Fibroblast of gingiva (primary cell): Measurements from ENCODE around the gene GRK3.
A peak's percentile ranks its signal among the peaks of the same experiment; 100 is the strongest.
"Not testable (repeated sequence)": the region's sequence is repeated elsewhere in the genome, so short reads cannot be mapped to it uniquely, and the experiment has no call there.

Experiments used
- DNase-seq: peaks from one replicate; pipeline ENCODE4 v3.0.0-alpha.2; 2011; ENCODE audit warnings: low read depth

Gene GRK3

GRCh38 chr22:25551396-25551795 is 13.1 kb upstream of the GRK3 start:
- no peak for DNase-seq

- peak; percentile 73 for DNase-seq
Observed at GRCh38 chr22:25552405-25552804, 12.1 kb upstream of the GRK3 start.

- no peak for DNase-seq
Observed at GRCh38 chr22:25553131-25553530, 11.3 kb upstream of the GRK3 start.

GRCh38 chr22:25554238-25554671 is 10.2 kb upstream of the GRK3 start:
- DNase-seq: no peak

GRCh38 chr22:25554689-25555088 is 9.8 kb upstream of the GRK3 start:
- DNase-seq: no peak

- DNase-seq: no peak
Observed at GRCh38 chr22:25555586-25555985, 8.9 kb upstream of the GRK3 start.

- no peak for DNase-seq
Observed at GRCh38 chr22:25557218-25557617, 7.3 kb upstream of the GRK3 start.

GRCh38 chr22:25558341-25558740 is 6.1 kb upstream of the GRK3 start:
- DNase-seq: no peak

- DNase-seq: not testable (repeated sequence)
Observed at GRCh38 chr22:25559910-25560309, 4.6 kb upstream of the GRK3 start.

- DNase-seq: not testable (repeated sequence)
Observed at GRCh38 chr22:25561182-25561581, 3.3 kb upstream of the GRK3 start.

GRCh38 chr22:25561927-25562326 is 2.5 kb upstream of the GRK3 start:
- not testable (repeated sequence) for DNase-seq

GRCh38 chr22:25562966-25563760 is 1.3 kb upstream of the GRK3 start:
- DNase-seq: not testable (repeated sequence)

- DNase-seq: no peak
Observed at GRCh38 chr22:25563761-25564319, 635 bp upstream of the GRK3 start.

- no peak for DNase-seq
Observed at GRCh38 chr22:25564979-25565677, 653 bp downstream of the GRK3 start.

GRCh38 chr22:25566186-25566897 is 1.9 kb downstream of the GRK3 start:
- no peak for DNase-seq

GRCh38 chr22:25566898-25567235 is 2.4 kb downstream of the GRK3 start:
- no peak for DNase-seq

GRCh38 chr22:25567251-25567675 is 2.8 kb downstream of the GRK3 start:
- DNase-seq: no peak

GRCh38 chr22:25568066-25568465 is 3.6 kb downstream of the GRK3 start:
- DNase-seq: not testable (repeated sequence)

- no peak for DNase-seq
Observed at GRCh38 chr22:25569361-25569760, 4.9 kb downstream of the GRK3 start.

- no peak for DNase-seq
Observed at GRCh38 chr22:25569983-25570382, 5.5 kb downstream of the GRK3 start.

- DNase-seq: no peak
Observed at GRCh38 chr22:25570486-25570885, 6.0 kb downstream of the GRK3 start.

- not testable (repeated sequence) for DNase-seq
Observed at GRCh38 chr22:25571969-25572707, 7.7 kb downstream of the GRK3 start.
